HG02623 (cell line): ENCODE measurements around the gene DAB1.

Source experiments
- ATAC-seq: cut with Tn5 transposase; IDR thresholded peaks from one replicate; pipeline ENCODE4 v1.9.1; 2021; ENCODE audit warnings: moderate library complexity; ENCODE audit not compliant: unreplicated experiment

DAB1 gene

DNA sequence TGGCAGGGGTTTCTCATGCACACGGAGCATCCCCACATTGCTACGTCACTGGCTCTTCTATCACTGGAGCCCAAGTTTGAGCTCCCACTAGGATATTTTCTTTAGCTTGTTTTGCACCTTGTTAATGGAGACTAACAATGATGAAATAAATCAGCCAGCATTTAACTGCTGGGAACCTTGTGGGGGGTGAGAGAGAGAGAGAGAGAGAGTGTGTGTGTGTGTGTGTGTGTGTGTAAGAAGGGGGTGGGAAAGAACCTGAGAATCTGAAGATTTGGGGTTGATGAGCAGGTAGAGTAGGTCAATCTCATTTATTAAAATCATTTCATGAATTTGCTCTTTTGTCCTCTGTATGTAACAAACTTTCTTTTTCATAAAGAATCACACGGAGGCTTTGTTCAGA, 458.7 kb downstream of the DAB1 start:
- ATAC-seq: no peak

DNA sequence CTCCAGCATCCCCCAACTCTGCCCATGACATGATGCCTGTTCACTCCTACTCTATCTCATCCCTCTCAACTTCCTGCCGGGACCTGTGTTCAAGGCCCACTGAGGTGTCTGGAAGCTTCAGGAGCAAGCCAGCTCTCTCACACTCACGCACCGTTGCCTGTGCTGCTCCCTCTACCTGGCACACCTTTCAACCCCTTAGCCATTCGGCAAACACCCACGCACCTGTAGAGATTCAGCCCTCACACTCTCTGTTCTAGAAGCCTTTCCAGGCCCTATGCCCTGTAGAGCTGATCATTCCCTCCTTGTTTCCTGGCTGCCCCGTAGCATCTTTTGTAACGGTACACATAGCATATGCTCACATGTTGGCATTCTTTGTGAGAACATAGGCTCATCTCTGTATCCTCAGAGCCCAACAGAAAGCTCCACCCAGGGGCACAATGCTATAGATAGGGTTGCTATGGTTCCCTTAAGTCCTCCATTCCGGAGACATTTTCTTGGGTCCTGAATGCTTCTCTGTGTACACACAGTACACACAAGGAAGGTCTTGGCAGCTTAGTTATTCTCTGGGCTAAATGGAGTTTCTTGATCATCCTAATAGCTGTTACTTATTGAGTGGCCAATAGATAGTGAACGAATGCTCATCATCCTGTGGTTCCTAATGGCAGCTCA, 459.4 kb downstream of the DAB1 start:
- no peak for ATAC-seq

DNA sequence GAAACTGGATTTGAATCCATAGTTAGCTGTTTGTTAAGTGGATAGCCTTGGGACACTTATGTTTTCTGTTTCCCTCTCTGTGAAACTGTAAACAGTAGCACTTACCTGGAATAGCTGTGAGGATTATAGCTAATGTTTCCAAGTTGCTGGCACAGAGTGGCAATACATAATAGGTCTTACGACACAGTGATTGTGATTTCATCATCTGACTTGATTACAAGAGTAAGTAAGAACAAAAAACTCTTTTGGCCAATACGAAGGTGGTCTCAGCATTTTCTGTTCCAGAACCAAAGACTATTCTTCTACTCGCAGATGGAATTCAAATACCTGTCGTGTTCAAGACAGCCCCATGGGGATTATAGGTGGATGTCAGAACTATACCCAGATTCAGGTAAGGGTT, 460.2 kb downstream of the DAB1 start:
- ATAC-seq: no peak

DNA sequence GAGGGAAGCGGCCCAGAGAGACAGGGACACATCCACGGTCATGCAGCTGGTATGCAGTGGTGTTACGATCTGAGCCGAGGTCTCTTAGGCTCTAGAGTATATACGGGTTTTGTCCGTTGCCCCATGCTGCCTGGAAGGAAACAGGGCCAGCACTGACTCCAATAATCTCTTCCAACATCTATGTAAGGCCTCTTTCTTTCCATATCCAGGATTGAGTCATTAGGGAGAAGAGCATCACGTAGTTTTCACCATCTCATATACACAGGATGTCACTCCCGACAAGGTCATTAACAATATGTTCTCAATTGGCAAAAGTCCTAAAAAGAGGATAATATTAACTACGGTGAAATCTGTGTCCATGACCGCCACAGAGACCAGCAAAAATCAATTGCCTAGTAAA, 462.4 kb downstream of the DAB1 start:
- no peak for ATAC-seq

DNA sequence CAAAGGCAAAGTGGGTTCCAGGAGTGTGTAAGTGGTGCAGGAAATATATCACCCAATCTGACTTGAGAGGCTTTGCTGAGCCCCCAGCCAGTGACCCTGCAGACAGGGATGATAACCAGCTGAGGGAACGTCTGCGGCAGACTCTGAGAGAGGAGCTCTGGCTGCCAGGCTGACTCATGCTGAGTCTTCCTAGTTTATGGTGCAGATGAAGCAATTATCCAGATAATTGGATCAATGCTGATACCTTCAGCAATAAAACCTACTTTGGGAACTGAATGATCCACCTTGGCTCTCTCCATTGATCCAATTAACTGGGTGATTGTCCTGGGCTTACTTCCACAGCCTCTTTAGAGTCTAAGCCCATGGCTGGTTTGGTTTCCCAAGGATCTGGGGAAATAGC, 465.3 kb downstream of the DAB1 start:
- ATAC-seq: no peak

DNA sequence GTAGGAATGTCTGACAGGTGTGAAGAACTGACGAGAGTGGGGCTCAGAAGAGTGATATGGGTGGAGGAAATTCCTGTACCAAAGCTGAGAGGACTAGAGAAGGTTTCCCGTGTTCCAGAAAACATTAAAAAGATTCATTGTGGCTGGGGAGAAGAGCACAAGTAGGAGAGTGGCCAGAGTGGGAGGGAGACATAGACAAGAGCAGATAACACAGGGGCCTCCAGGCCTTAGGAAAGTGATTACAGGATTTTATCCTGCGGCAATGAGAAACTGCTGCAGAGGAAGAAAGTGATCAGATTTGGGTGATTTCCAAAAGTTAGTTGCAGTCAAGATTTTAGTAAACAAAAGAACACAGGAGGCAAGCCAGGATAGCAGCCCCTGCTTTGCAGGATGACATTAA, 465.9 kb downstream of the DAB1 start:
- ATAC-seq: no peak

DNA sequence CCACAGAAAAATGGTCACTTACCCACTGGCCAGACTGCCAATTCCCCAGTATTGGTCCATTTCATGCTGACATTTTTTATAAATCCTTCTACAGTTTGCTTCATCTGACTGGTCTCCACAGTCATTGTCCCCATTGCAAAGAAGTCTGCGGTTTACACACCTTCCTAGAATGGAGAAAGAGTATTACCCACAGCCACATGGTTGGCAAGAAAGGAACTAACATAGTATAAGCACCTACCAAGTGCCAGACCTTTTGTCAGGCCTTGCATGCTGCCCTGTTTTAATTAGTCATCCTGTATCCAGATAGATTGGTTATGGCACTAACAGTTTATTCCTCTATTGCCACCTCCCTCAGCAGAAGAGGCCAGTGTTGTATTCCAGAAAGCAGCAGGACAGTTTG, 469.2 kb downstream of the DAB1 start:
- no peak for ATAC-seq

DNA sequence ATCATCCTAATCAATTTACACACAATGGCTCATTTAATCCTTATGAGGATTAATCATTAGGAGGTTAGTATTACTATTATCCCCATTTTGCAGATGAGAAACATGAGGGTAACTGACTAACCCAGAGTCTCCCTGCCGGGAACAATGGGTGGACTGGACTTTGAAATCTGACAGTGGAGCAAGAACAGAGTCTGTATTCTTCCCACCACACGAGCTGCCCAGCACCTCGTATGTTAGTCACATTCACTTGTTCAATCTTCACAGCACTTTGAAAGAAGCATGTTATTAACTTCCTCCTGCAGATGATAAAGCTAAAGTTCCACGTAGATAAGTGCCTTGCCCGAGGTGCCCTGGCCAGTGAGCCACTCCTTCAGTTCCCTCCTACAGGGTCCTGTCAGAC, 470.5 kb downstream of the DAB1 start:
- no peak for ATAC-seq

DNA sequence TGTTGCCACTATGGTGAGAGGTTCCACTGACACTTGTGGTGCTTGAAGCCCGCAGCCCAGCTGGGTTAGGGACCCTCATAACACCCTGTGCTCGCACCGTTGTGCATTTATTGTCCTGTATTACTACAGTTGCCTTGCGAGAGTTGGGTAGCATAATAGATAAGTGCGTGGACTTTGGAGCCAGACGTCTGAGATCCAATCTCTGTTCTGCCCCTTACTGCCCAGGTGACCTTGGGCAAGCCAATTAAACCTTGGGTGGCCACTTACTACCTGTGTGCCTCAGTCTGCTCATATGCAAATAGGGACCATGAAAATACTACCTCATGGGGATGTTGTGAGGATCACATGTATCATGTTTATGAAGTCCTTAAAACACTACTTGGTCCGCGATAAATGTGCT, 471.4 kb downstream of the DAB1 start:
- ATAC-seq: no peak

DNA sequence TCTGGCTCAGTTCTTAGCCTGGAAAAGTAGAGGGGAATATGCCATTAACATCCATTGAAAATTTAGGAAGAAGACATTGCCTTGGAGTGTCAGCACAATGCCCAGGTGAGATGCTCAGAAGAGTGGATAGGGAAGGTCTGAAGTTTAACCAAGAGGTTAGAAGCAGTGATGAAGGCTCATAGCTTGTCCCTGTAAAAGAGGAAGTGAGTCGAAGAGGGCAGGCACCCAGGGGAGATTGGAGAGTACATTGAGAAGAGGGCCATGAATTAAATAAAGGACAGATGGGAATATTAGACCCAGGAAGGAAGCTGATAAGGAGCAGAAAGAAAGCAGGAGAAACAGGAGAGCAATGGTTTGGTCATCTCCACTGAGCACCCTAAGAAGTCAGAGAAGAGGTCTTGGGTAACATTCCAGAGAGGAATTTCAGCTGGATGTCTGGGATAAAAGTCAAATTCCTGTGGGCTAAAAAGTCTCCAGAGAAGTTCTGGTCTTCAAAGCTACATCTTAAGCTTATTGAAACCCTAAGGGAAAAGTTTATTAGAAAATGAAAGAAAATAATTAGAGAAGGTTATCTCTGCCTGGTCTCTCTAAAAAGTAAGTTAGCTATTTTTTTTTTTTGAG, 475.3 kb downstream of the DAB1 start:
- ATAC-seq: no peak
